Activated T-cell treated with anti-CD3 and anti-CD28 coated beads for 1 hour (primary cell): ENCODE results near the gene MRAP2.
"Not testable (repeated sequence)": the region's sequence is repeated elsewhere in the genome, so short reads cannot be mapped to it uniquely, and the experiment has no call there.

Experiments
- DNase-seq: peaks from one replicate; pipeline ENCODE4 v3.0.0-alpha.2; 2020; ENCODE audit warnings: low read depth

Gene MRAP2

DNA sequence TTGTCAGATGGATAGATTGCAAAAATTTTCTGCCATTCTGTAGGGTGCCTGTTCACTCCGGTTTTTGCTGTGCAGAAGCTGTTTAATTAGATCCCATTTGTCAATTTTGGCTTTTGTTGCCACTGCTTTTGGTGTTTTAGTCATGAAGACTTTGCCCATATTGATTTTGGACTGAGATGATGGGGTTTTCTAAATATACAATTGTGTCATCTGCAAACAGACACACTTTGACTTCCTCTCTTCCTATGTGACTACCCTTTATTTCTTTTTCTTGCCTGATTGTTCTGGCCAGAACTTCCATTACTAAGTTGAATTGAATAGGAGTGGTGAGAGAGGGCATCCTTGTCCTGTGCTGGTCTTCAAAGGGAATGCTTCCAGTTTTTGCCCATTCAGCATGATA, 96.0 kb downstream of the MRAP2 start:
- DNase-seq = not testable (repeated sequence)

DNA sequence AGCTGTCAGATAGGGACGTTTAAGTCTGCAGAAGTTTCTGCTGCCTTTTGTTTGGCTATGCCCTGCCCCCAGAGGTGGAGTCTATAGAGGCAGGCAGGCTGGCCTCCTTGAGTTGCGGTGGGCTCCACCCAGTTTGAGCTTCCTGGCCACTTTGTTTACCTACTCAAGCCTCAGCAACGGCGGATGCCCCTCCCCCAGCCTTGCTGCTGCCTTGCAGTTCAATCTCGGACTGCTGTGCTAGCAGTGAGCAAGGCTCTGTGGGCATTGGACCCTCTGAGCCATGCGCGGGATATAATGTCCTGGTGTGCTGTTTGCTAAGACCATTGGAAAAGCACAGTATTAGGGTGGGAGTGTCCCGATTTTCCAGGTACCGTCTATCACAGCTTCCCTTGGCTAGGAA, 99.8 kb downstream of the MRAP2 start:
- not testable (repeated sequence) for DNase-seq

DNA sequence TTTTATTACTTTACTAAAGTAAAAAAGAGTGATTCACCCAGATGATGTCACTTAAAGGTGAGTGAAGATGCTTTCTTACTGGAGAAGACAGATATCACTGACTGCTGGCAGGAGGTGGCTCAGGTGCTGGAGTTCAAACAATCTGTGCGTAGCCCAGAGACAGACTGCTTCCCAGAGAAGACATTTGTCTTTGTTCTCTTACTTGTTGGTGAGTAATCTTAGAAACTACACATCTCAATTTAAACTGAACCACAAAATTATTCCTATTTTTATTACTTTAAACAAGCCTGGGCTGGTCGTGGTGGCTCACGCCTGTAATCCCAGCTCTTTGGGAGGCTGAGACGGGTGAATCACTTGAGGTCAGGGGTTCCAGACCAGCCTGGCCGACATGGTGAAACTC, 101.7 kb downstream of the MRAP2 start:
- DNase-seq = no peak

DNA sequence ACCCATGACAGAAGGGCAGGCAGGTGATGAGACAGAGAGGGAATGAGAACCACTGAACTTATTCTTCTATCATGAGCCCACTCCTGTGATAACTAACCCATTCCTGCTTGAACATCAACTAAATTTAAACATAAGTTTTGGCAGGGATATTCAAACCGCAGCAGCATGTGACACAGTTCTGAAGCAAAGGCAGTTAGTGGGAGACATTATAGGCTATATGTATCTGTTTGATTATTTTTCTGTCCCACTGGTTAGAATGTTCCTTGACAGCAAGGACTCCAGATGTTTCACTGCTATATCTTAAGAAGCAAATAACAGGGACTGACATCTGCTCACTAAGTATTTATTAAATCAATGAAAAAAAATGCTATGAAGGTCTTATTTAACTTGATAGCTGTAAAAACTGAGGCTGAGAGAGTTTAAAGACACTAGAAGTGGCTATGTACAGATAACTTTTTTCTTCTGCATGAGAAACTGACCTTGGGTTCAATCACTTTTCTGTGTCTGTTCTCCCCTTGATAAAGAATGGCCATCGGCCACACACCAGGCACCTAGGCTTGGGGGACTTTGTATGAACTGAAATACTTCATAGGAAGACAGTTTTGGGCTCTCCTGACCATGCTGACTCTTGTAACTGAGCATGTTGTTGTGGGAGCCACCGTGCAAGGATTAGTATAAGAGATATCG, 102.9 kb downstream of the MRAP2 start:
- no peak for DNase-seq

DNA sequence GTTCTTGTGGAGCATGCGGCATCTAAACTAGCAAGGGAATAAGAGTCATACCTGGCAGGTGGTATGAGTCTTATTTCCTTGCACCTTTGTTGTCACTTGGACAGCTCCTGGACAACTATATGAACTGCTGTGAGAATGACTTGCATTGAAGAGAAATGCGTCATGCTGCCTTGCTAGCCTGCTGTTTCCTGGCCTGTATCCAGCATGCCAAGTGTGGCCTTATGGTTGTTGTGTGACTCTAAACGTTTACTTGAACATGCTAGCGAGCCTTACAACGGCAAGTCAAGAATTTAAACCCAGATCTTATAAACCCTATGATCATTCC, 103.4 kb downstream of the MRAP2 start:
- DNase-seq = no peak

DNA sequence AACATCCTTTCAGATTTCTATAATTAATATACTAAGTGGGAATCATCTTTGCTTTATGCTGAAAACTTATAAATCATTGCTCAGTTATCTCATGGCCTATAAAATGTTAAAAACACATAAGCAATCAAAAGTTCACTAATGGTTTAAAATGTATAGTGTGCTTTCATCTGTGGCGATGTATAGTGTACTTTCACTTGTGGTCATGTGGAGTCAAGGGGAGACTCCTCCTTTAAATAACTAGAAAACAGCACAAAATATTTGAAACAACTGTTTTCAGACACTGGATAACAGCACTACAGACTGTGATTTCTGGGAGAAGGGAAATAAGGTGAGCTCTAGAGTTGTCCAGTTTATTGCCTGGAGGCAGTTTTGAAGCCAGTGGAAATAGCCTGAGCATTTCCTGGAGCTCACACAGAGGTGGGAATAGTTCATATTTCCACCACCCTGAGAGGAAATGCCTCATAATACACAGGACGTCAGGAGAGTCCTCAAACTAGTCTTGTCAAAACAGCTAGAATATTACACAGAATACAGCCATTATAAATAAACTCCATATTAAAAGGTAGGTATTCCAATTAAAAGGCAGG, 104.5 kb downstream of the MRAP2 start:
- no peak for DNase-seq

DNA sequence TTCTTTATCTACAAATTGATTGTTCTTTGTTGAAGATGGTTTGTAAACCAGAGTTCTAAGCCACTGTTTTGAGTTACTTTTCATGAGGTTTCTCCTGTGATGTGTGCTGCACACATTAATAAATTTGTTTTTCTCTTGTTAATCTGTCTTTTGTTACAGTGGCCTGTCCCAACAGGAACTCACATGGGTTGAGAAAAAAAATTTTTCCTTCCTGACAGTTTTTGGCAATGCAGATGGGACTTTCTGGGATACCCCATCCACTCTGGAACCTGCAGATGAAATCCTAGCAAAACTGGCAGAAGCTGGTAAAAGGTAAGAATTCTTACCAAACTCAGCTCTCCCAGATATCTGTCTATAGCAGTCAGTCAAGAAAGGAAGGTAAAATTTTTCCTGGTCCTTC, 105.7 kb downstream of the MRAP2 start:
- DNase-seq = no peak
